ENCODE data around the gene C1orf35.

GRCh38 chr1:228063251-228064191 lies 39.6 kb downstream of the C1orf35 start:
- TF ChIP-seq EZH2 (IDR thresholded peaks at IDR 0.05) (no peak), POLR2AphosphoS5 (IDR thresholded peaks at IDR 0.05; ENCODE audit: borderline replicate concordance, low read depth, low read length) (no peak)

Measured in SK-N-MC (cell line).